GM23338 (cell line): ENCODE measurements around the gene BAD. TPM values are rescaled to one million over a fixed set of nuclear protein-coding genes. Genes with fewer than 3 reads are reported as not detected.

Source experiments
- ATAC-seq: fragments of 200-7000 bp; cut with Tn5 transposase; 3 replicates; pipeline ENCODE4 v1.9.1; 2020
- DNase-seq: peaks from one replicate; pipeline ENCODE4 v3.0.0-alpha.2; 2015; ENCODE audit warnings: low spot score
- H2AFZ ChIP-seq: fragments of 200-600 bp; sonication (generic); 2 replicates; pipeline ENCODE4 v1.8.0; 2016; ENCODE audit warnings: antibody characterized with exemption, mild to moderate bottlenecking, moderate library complexity
- H3F3A ChIP-seq: fragments of 200-600 bp; sonication (generic); replicated peaks from 2 replicates; pipeline ENCODE4 v1.8.0; 2017; ENCODE audit warnings: antibody characterized with exemption, mixed run types, low read depth
- H3K27ac ChIP-seq: fragments of 200-600 bp; sonication (generic); 2 replicates; pipeline ENCODE4 v1.6.1; 2016; ENCODE audit warnings: low read depth
- H3K27me3 ChIP-seq: fragments of 200-600 bp; sonication (generic); 2 replicates; pipeline ENCODE4 v1.8.0; 2016; ENCODE audit warnings: mild to moderate bottlenecking, mixed run types, moderate library complexity; ENCODE audit not compliant: insufficient read depth
- H3K36me3 ChIP-seq: fragments of 200-600 bp; sonication (generic); 2 replicates; pipeline ENCODE4 v1.8.0; 2016; ENCODE audit warnings: mild to moderate bottlenecking; ENCODE audit not compliant: insufficient read depth
- H3K4me1 ChIP-seq: fragments of 200-600 bp; sonication (generic); 2 replicates; pipeline ENCODE4 v1.8.0; 2016; ENCODE audit warnings: mild to moderate bottlenecking, moderate library complexity; ENCODE audit not compliant: insufficient read depth
- H3K4me2 ChIP-seq: fragments of 200-600 bp; sonication (generic); 2 replicates; pipeline ENCODE4 v1.7.1; 2017; ENCODE audit warnings: mixed run types
- H3K4me3 ChIP-seq: fragments of 200-600 bp; sonication (generic); 2 replicates; pipeline ENCODE4 v1.6.1; 2016; ENCODE audit warnings: mixed run types
- H3K79me2 ChIP-seq: fragments of 200-600 bp; sonication (generic); replicated peaks from 2 replicates; pipeline ENCODE4 v1.8.0; 2017; ENCODE audit warnings: mild to moderate bottlenecking; ENCODE audit not compliant: insufficient read depth
- H3K9me2 ChIP-seq: fragments of 200-600 bp; sonication (generic); 2 replicates; pipeline ENCODE4 v1.8.0; 2017; ENCODE audit not compliant: insufficient read depth
- H4K20me1 ChIP-seq: fragments of 200-600 bp; sonication (generic); replicated peaks from 2 replicates; pipeline ENCODE4 v1.8.0; 2017; ENCODE audit warnings: mild to moderate bottlenecking; ENCODE audit not compliant: insufficient read depth
- H3K27ac Mint-ChIP-seq: 2 replicates; pipeline ENCODE4 v1.8.0; 2020; ENCODE audit warnings: inconsistent platforms, mild to moderate bottlenecking, moderate library complexity, mixed read lengths
- H3K27me3 Mint-ChIP-seq: 3 replicates; pipeline ENCODE4 v1.8.0; 2022; ENCODE audit warnings: low read depth, mild to moderate bottlenecking, moderate library complexity, mixed read lengths, inconsistent platforms; ENCODE audit not compliant: insufficient read depth, poor library complexity
- H3K36me3 Mint-ChIP-seq: 3 replicates; pipeline ENCODE4 v1.8.0; 2021; ENCODE audit warnings: low read depth, mild to moderate bottlenecking, inconsistent platforms, moderate library complexity, mixed read lengths
- H3K4me1 Mint-ChIP-seq: 3 replicates; pipeline ENCODE4 v1.8.0; 2020; ENCODE audit warnings: mild to moderate bottlenecking, inconsistent platforms, mixed read lengths
- H3K4me3 Mint-ChIP-seq: 3 replicates; pipeline ENCODE4 v1.8.0; 2021; ENCODE audit warnings: moderate library complexity, mild to moderate bottlenecking, inconsistent platforms, mixed read lengths
- H3K9me3 Mint-ChIP-seq: 3 replicates; pipeline ENCODE4 v1.8.0; 2020; ENCODE audit warnings: moderate library complexity, mild to moderate bottlenecking, inconsistent platforms, mixed read lengths
- CREB1 ChIP-seq: fragments of 250-450 bp; sonication (Bioruptor Pico); IDR thresholded peaks from 2 replicates; pipeline ENCODE4 v1.5.0; 2020; ENCODE audit warnings: low read depth, mild to moderate bottlenecking, moderate library complexity
- ETS1 ChIP-seq: IDR thresholded peaks from 2 replicates; pipeline ENCODE4 v1.6.1; 2016; ENCODE audit warnings: antibody characterized with exemption
- EZH2 ChIP-seq: fragments of 200-600 bp; sonication (generic); IDR thresholded peaks from one replicate; pipeline ENCODE4 v1.8.0; 2017; ENCODE audit warnings: antibody characterized with exemption, mild to moderate bottlenecking, low read depth; ENCODE audit not compliant: unreplicated experiment
- EZH2phosphoT487 ChIP-seq: fragments of 200-600 bp; sonication (generic); IDR thresholded peaks from one replicate; pipeline ENCODE4 v1.8.1; 2018; ENCODE audit warnings: antibody characterized with exemption; ENCODE audit not compliant: unreplicated experiment
- POLR2AphosphoS5 ChIP-seq: IDR thresholded peaks from 2 replicates; pipeline ENCODE4 v1.6.1; 2016; ENCODE audit warnings: antibody characterized with exemption, low read depth
- ZNF331 ChIP-seq: fragments of 250-450 bp; sonication (Bioruptor Pico); IDR thresholded peaks from 2 replicates; pipeline ENCODE4 v1.5.0; 2020; ENCODE audit warnings: low read depth, mild to moderate bottlenecking, moderate library complexity
- ZNF462 ChIP-seq: fragments of 250-450 bp; sonication (Bioruptor Pico); IDR thresholded peaks from 2 replicates; pipeline ENCODE4 v1.5.0; 2020; ENCODE audit warnings: mild to moderate bottlenecking, moderate library complexity
- polyA plus RNA-seq: library from polyadenylated mRNA; unstranded; fragments of >200 nt; fragmentation: Nextera tagmentation; extraction: Ambion mirVana; gene quantifications from 2 replicates; pipeline ENCODE4 v1.2.1, GENCODE V29; 2016
- total RNA-seq: library from RNA; depleted of rRNA; stranded (reverse); fragments of >200 nt; shearing (Covaris generic); gene quantifications from 2 replicates; pipeline ENCODE4 v1.2.3, GENCODE V29; 2014

Gene BAD
- total and polyA plus RNA-seq, 2 experiments from 2014 or later, result 46.3 to 46.4 TPM

GRCh38 chr11:64258356-64258755, 26.1 kb downstream of the BAD start (continued):
- no peak for TF ChIP-seq CREB1 (CRISPR knock-in tag)
- TF ChIP-seq ETS1, result no peak
- no peak for TF ChIP-seq EZH2phosphoT487
- no peak for TF ChIP-seq ZNF331 (CRISPR knock-in tag)

- H3K36me3 ChIP-seq, result peaks cover 11% of the 10 kb centered on the region
Observed at GRCh38 chr11:64256300-64256699, 28.2 kb downstream of the BAD start.

More at GRCh38 chr11:64256300-64256699, 28.2 kb downstream of the BAD start:
- Histone ChIP-seq H3K4me1 (no peaks in the 10 kb centered on the region), H3F3A (no peaks in the 10 kb centered on the region; the same call in 1 of the 2 replicates), H3K9me2 (no peaks in the 10 kb centered on the region), H3K27me3 (no peaks in the 10 kb centered on the region), H3K79me2 (peaks cover 19% of the 10 kb centered on the region), H2AFZ (no peak overlapping the region), H3K4me3 (no peak overlapping the region), H4K20me1 (peaks cover 4% of the 10 kb centered on the region), H3K27ac (no peak overlapping the region), H3K4me2 (no peak overlapping the region)
- Mint-ChIP-seq H3K4me3 (no peak overlapping the region), H3K36me3 (peaks cover 48% of the 10 kb centered on the region), H3K27ac (no peak overlapping the region), H3K9me3 (no peaks in the 10 kb centered on the region), H3K4me1 (peaks cover 10% of the 10 kb centered on the region), H3K27me3 (peaks cover 19% of the 10 kb centered on the region)
- TF ChIP-seq ZNF462 (CRISPR knock-in tag) (no peak), EZH2 (no peak), POLR2AphosphoS5 (no peak), ETS1 (no peak)
- no peak for ATAC-seq
- DNase-seq, result no peak
